Endothelial cell of umbilical vein (primary cell): ENCODE data around the gene ACLY. TPM values are rescaled to one million over a fixed set of nuclear protein-coding genes. Genes with fewer than 3 reads are reported as not detected.
"Not testable (repeated sequence)": the region's sequence is repeated elsewhere in the genome, so short reads cannot be mapped to it uniquely, and the experiment has no call there.

ENCODE experiments used
- BruUV-seq: library from RNA; stranded (reverse); fragments of 400-500 nt; replicated peaks from 2 replicates; lab custom pipeline; 2021; lab: Mats Ljungman, UMichigan
- CTCF ChIA-PET: fragments of 300-600, 350-600 bp; sonication (Branson Sonifier 250); formaldehyde crosslinking; loops from one replicate; lab custom pipeline; 2021; ENCODE audit warnings: antibody characterized with exemption, inconsistent platforms; lab: Charles Lee
- POLR2A ChIA-PET: fragments of 300-600, 350-600 bp; sonication (Branson Sonifier 250); formaldehyde crosslinking; loops from one replicate; lab custom pipeline; 2021; ENCODE audit warnings: antibody characterized with exemption, inconsistent platforms; lab: Charles Lee
- DNase-seq: peaks from one replicate; pipeline ENCODE4 v3.0.0-alpha.2; 2011; ENCODE audit warnings: low read depth, low spot score
- FAIRE-seq: peaks from 2 replicates; lab custom pipeline; 2011; peaks lifted over from hg19 to GRCh38; lab: Jason Lieb, UNC
- H2AFZ ChIP-seq: 2 replicates; pipeline ENCODE4 v1.6.0; 2012; ENCODE audit warnings: low read depth, low read length, control low read depth, inconsistent platforms
- H3K27ac ChIP-seq: 2 replicates; pipeline ENCODE4 v1.5.1; 2011; ENCODE audit warnings: low read depth, mild to moderate bottlenecking, control low read depth, low read length, moderate library complexity; ENCODE audit not compliant: insufficient read depth
- H3K27me3 ChIP-seq, 2 experiments: 2 replicates each; pipeline versions ENCODE4 v1.6.0 to v1.6.1; 2011; ENCODE audit warnings: low read length in 2 of 2, mixed read lengths in 1 of 2; ENCODE audit not compliant: control insufficient read depth in 2 of 2, insufficient read depth in 2 of 2
- H3K36me3 ChIP-seq, 2 experiments: 2 replicates in 1 of 2; 3 replicates in 1 of 2; pipeline ENCODE4 v1.5.1; 2011; ENCODE audit warnings: low read length in 2 of 2, mild to moderate bottlenecking in 1 of 2, moderate library complexity in 1 of 2; ENCODE audit not compliant: control insufficient read depth in 2 of 2, insufficient read depth in 2 of 2; ENCODE audit errors: extremely low read depth in 1 of 2
- H3K4me1 ChIP-seq: 3 replicates; pipeline ENCODE4 v1.5.1; 2011; ENCODE audit warnings: mild to moderate bottlenecking, low read length; ENCODE audit not compliant: control insufficient read depth, insufficient read depth; ENCODE audit errors: extremely low read depth
- H3K4me2 ChIP-seq: 2 replicates; pipeline ENCODE4 v1.6.1; 2011; ENCODE audit warnings: low read length, control low read depth, mixed read lengths; ENCODE audit not compliant: insufficient read depth
- H3K4me3 ChIP-seq, 3 experiments: fragments of 200-600 bp in 1 of 3; sonication (generic), shearing (Covaris generic) in 1 of 3; replicated peaks in 1 of 3; 2 replicates each; pipeline ENCODE4 v1.5.1; 2011 to 2016; ENCODE audit warnings: control low read depth in 3 of 3, low read length in 3 of 3, mild to moderate bottlenecking in 2 of 3, inconsistent platforms in 1 of 3, low read depth in 1 of 3, moderate library complexity in 1 of 3; ENCODE audit not compliant: insufficient read depth in 1 of 3
- H3K79me2 ChIP-seq: 2 replicates; pipeline ENCODE4 v1.6.0; 2012; ENCODE audit warnings: low read length, inconsistent platforms; ENCODE audit not compliant: control insufficient read depth, insufficient read depth
- H3K9ac ChIP-seq: replicated peaks from 2 replicates; pipeline ENCODE3; 2011; ENCODE audit warnings: low read length, control low read depth; ENCODE audit not compliant: insufficient read depth; ENCODE audit errors: extremely low read depth
- H3K9me1 ChIP-seq: replicated peaks from 3 replicates; pipeline ENCODE4 v1.6.0; 2011; ENCODE audit warnings: mild to moderate bottlenecking, low read length; ENCODE audit not compliant: control insufficient read depth, insufficient read depth; ENCODE audit errors: extremely low read depth
- H3K9me3 ChIP-seq: replicated peaks from 2 replicates; pipeline ENCODE4 v1.5.1; 2012; ENCODE audit warnings: low read length, inconsistent platforms; ENCODE audit not compliant: control insufficient read depth, insufficient read depth
- H4K20me1 ChIP-seq: replicated peaks from 2 replicates; pipeline ENCODE3; 2011; ENCODE audit warnings: mild to moderate bottlenecking, low read length; ENCODE audit not compliant: control insufficient read depth, insufficient read depth; ENCODE audit errors: extremely low read depth
- EZH2 ChIP-seq: IDR thresholded peaks from 2 replicates; pipeline ENCODE4 v1.6.1; 2012; ENCODE audit warnings: borderline replicate concordance, low read depth, mild to moderate bottlenecking, moderate library complexity, low read length, inconsistent platforms; ENCODE audit not compliant: severe bottlenecking
- FOS ChIP-seq: IDR thresholded peaks from 2 replicates; pipeline ENCODE4 v1.6.1; 2011; ENCODE audit warnings: mild to moderate bottlenecking, low read length, moderate library complexity, borderline replicate concordance; ENCODE audit not compliant: insufficient read depth
- GATA2 ChIP-seq: IDR thresholded peaks from 2 replicates; pipeline ENCODE4 v1.7.0; 2011; ENCODE audit warnings: low read depth, mild to moderate bottlenecking, moderate library complexity, mixed read lengths, low read length; ENCODE audit not compliant: insufficient read length, insufficient read depth
- JUN ChIP-seq: IDR thresholded peaks from 2 replicates; pipeline ENCODE4 v1.6.1; 2011; ENCODE audit warnings: borderline replicate concordance, low read depth; ENCODE audit not compliant: insufficient read length, insufficient read depth
- MYC ChIP-seq: IDR thresholded peaks from one replicate; pipeline ENCODE4 v1.6.1; 2011; ENCODE audit warnings: mild to moderate bottlenecking, low read depth, low read length
- POLR2A ChIP-seq: IDR thresholded peaks from 2 replicates; pipeline ENCODE4 v1.6.1; 2012; ENCODE audit warnings: low read depth, mild to moderate bottlenecking, control low read depth, low read length
- POLR2AphosphoS5 ChIP-seq: IDR thresholded peaks from 2 replicates; pipeline ENCODE4 v1.6.1; 2012; ENCODE audit warnings: low read depth, mild to moderate bottlenecking, control low read depth, low read length, moderate library complexity; ENCODE audit not compliant: insufficient read depth
- dilution Hi-C: fragments of 300-500 bp; cut with MboI; formaldehyde crosslinking; loops from one replicate; pipeline ENCODE4 v1.15.0; 2019; ENCODE audit warnings: low sequenced_read_pairs; ENCODE audit not compliant: extremely low pct_ligation_motif_present
- intact Hi-C: fragments of 100-400 bp; cut with micrococcal nuclease; formaldehyde crosslinking; loops from one replicate; pipeline ENCODE4 v1.10.0; 2022
- polyA plus RNA-seq, 4 experiments: library from polyadenylated mRNA; depleted of rRNA in 3 of 4; stranded (reverse) in 3 of 4; unstranded in 1 of 4; fragments of >200 nt; gene quantifications; 2 replicates each; pipeline versions ENCODE4 v1.2.1 to v1.2.3, GENCODE V29; 2011 to 2012; ENCODE audit warnings: missing spikeins in 1 of 4
- total RNA-seq: library from RNA; stranded (reverse); gene quantifications from 2 replicates; pipeline ENCODE4 v1.2.3, GENCODE V29; 2021
- TF ChIP-seq, protein P1 (sequence below), 2 donors: IDR thresholded peaks; 1 replicate in 1 of 2; 2 replicates in 1 of 2; pipeline ENCODE4 v1.5.1; 2011; ENCODE audit warnings: low read length in 2 of 2, mild to moderate bottlenecking in 2 of 2, moderate library complexity in 2 of 2, control low read depth in 1 of 2, inconsistent platforms in 1 of 2, low read depth in 1 of 2; ENCODE audit not compliant: insufficient read depth in 1 of 2; ENCODE audit errors: extremely low read depth in 1 of 2
- TF ChIP-seq, protein P2 (sequence below): IDR thresholded peaks from 2 replicates; pipeline ENCODE4 v1.6.1; 2011; ENCODE audit not compliant: insufficient read depth, insufficient read length

The ACLY gene
- total and polyA plus RNA-seq, 2 donors (not counting 3 experiments of a cell fraction or from before 2014, with no cell fraction given), result 174 to 324 TPM

DNA sequence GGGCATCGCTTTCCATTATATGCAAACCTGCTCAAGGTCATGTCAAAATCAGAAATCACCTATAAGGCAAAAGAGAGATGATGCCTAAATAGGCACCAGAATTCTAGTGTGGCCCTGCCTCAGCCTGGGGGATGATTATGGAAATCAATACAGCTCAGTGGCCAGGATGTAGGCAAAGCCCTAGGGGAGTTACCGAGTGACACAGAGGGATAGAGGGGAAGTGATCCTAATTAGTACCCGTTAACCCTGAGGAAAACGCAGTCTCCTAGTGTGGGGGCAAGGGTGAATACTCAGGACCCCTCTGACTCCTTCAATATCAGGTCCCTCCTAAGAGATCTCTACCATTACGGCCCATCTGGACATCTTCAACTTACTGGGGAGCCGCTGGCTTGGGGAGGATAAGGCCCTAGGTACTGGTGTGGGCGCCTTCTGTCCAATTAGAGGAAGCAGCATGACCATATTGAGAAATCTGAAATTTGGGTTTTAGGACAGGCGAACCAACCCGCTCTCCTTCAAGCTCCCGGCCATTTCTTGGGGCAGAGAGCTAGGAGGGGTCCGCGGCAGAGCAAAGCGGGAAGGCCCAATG is 83.4 kb downstream of the ACLY start:
- Histone ChIP-seq H2AFZ (peak overlapping the region; percentile 50), H3K79me2 (peaks cover 3% of the 10 kb centered on the region), H3K4me2 (peak overlapping the region; percentile 83), H3K27ac (no peak overlapping the region), H3K36me3 (peaks cover 0 to 17% of the 10 kb centered on the region in 2 experiments), H3K4me3 (peak overlapping the region; percentile 45 to 80 (median 52)), H3K9ac (peak overlapping the region; percentile 30), H3K4me1 (peaks cover 5% of the 10 kb centered on the region), H3K9me3 (no peaks in the 10 kb centered on the region), H3K9me1 (no peaks in the 10 kb centered on the region), H4K20me1 (no peaks in the 10 kb centered on the region), H3K27me3 (no peaks in the 10 kb centered on the region)
- POLR2A ChIA-PET, result interaction anchor here (0.6 kb wide), 1 partner anchor 82 kb away, joined by 3 read pairs; no protein-coding TSS in a partner anchor
- DNase-seq (no peak), FAIRE-seq (peak; percentile 81)
- intact Hi-C loops (loop anchor here (1.0 kb wide), 1 partner anchor 97 kb away; no protein-coding TSS in a partner anchor), dilution Hi-C loops (no loop called here)
- CTCF ChIA-PET, result interaction anchor here (1.2 to 1.4 kb wide), 2 partner anchors 9 to 13 kb away, joined by 3 read pairs; no protein-coding TSS in a partner anchor
- TSS peak; percentile 40 for BruUV-seq
- TF ChIP-seq POLR2AphosphoS5 (no peak), JUN (no peak), FOS (no peak), MYC (no peak), EZH2 (no peak), GATA2 (no peak), POLR2A (no peak)
- TF ChIP-seq, protein P1, sequence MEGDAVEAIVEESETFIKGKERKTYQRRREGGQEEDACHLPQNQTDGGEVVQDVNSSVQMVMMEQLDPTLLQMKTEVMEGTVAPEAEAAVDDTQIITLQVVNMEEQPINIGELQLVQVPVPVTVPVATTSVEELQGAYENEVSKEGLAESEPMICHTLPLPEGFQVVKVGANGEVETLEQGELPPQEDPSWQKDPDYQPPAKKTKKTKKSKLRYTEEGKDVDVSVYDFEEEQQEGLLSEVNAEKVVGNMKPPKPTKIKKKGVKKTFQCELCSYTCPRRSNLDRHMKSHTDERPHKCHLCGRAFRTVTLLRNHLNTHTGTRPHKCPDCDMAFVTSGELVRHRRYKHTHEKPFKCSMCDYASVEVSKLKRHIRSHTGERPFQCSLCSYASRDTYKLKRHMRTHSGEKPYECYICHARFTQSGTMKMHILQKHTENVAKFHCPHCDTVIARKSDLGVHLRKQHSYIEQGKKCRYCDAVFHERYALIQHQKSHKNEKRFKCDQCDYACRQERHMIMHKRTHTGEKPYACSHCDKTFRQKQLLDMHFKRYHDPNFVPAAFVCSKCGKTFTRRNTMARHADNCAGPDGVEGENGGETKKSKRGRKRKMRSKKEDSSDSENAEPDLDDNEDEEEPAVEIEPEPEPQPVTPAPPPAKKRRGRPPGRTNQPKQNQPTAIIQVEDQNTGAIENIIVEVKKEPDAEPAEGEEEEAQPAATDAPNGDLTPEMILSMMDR (IDR thresholded peaks at IDR 0.05; ENCODE audit: extremely low read depth in 1 of 2, insufficient read depth in 1 of 2, low read depth in 1 of 2, low read length in 2 of 2), result no peak
- TF ChIP-seq, protein P2, sequence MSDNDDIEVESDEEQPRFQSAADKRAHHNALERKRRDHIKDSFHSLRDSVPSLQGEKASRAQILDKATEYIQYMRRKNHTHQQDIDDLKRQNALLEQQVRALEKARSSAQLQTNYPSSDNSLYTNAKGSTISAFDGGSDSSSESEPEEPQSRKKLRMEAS, result no peak

DNA sequence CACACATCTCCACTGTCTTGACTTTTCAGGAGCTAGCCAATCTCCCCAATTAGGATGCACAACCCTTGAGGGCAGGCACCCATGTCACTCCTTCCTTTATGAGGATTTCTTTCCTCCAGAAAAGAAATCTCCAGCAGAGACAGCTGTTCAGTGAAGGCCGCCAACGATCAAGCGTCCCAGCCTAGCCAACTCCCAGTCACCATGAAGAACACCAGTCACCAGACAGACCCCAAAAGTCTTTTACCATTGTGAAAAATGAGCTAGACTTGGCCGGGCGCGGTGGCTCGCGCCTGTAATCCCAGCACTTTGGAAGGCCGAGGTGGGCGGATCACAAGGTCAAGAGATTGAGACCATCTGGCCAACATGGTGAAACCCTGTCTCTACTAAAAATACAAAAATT is 88.8 kb downstream of the ACLY start:
- CTCF ChIA-PET, result interaction anchor here (0.7 to 1.3 kb wide), 2 partner anchors 12 to 19 kb away, joined by 3 read pairs; partner anchors contain the start of gene P3H4
- POLR2A ChIA-PET, H3K4me2 ChIP-seq, BruUV-seq, H3K9me3 ChIP-seq, H3K9me1 ChIP-seq, DNase-seq, H3K4me1 ChIP-seq, H3K9ac ChIP-seq, H2AFZ ChIP-seq, H4K20me1 ChIP-seq, dilution Hi-C loops, FAIRE-seq, H3K27ac ChIP-seq, H3K4me3 ChIP-seq, H3K27me3 ChIP-seq, intact Hi-C loops, H3K79me2 ChIP-seq: not testable (repeated sequence)
- peaks cover 8 to 30% of the 10 kb centered on the region in 2 experiments for H3K36me3 ChIP-seq
